ENCODE measurements around the gene RHEB. TPM values are rescaled to one million over a fixed set of nuclear protein-coding genes. Genes with fewer than 3 reads are reported as not detected.
A peak's percentile ranks its signal among the peaks of the same experiment; 100 is the strongest.

The RHEB gene
- total RNA-seq, 1 donor from 2014 or later, result 96.0 TPM

- H3K27ac ChIP-seq, result peak overlapping the region; percentile 66
- H3K9me3 ChIP-seq, result no peaks in the 10 kb centered on the region
- intact Hi-C loops (cut with DNase I), result no loop called here
- H3K4me1 ChIP-seq, result peaks cover 19% of the 10 kb centered on the region
- H3K4me3 ChIP-seq, result no peak overlapping the region
- no peak for TF ChIP-seq CTCF (IDR thresholded peaks at IDR 0.05)
- DNase-seq (no peak), ATAC-seq (peak in 1 of 2 donors; percentile 12)
- peaks cover 15% of the 10 kb centered on the region for H3K27me3 ChIP-seq (ENCODE audit: low read depth)
- H3K36me3 ChIP-seq, result no peaks in the 10 kb centered on the region
These were observed 83.1 kb downstream of the RHEB start for GRCh38 chr7:151436446-151437158.

GRCh38 chr7:151435971-151436370 lies 83.7 kb downstream of the RHEB start:
- Histone ChIP-seq H3K27me3 (ENCODE audit: low read depth) (peaks cover 15% of the 10 kb centered on the region), H3K9me3 (no peaks in the 10 kb centered on the region), H3K4me3 (no peak overlapping the region), H3K36me3 (no peaks in the 10 kb centered on the region), H3K4me1 (peaks cover 13% of the 10 kb centered on the region), H3K27ac (peak overlapping the region; percentile 66)
- TF ChIP-seq CTCF (IDR thresholded peaks at IDR 0.05), result no peak
- intact Hi-C loops (cut with DNase I), result no loop called here
- no peak for DNase-seq
- ATAC-seq, result no peak

GRCh38 chr7:151435103-151435916 lies 84.4 kb downstream of the RHEB start:
- Histone ChIP-seq H3K9me3 (no peaks in the 10 kb centered on the region), H3K4me3 (no peak overlapping the region), H3K36me3 (no peaks in the 10 kb centered on the region), H3K4me1 (peaks cover 10% of the 10 kb centered on the region), H3K27me3 (ENCODE audit: low read depth) (peaks cover 15% of the 10 kb centered on the region), H3K27ac (no peak overlapping the region)
- ATAC-seq (no peak), DNase-seq (no peak)
- no peak for TF ChIP-seq CTCF (IDR thresholded peaks at IDR 0.05)
- intact Hi-C loops (cut with DNase I), result no loop called here

GRCh38 chr7:151434549-151434948 lies 85.1 kb downstream of the RHEB start:
- Histone ChIP-seq H3K4me1 (peaks cover 11% of the 10 kb centered on the region), H3K27me3 (ENCODE audit: low read depth) (peaks cover 9% of the 10 kb centered on the region), H3K9me3 (no peaks in the 10 kb centered on the region), H3K4me3 (no peak overlapping the region), H3K27ac (no peak overlapping the region), H3K36me3 (no peaks in the 10 kb centered on the region)
- no peak for ATAC-seq
- TF ChIP-seq CTCF (IDR thresholded peaks at IDR 0.05), result no peak
- intact Hi-C loops (cut with DNase I), result no loop called here
- DNase-seq, result no peak

GRCh38 chr7:151433721-151434400 lies 85.8 kb downstream of the RHEB start:
- no peak for TF ChIP-seq CTCF (IDR thresholded peaks at IDR 0.05)
- no peaks in the 10 kb centered on the region for H3K36me3 ChIP-seq
- no peak for DNase-seq

More at GRCh38 chr7:151433721-151434400, 85.8 kb downstream of the RHEB start:
- Histone ChIP-seq H3K27me3 (ENCODE audit: low read depth) (peaks cover 2% of the 10 kb centered on the region), H3K9me3 (no peaks in the 10 kb centered on the region), H3K4me1 (peaks cover 14% of the 10 kb centered on the region), H3K27ac (no peak overlapping the region), H3K4me3 (no peak overlapping the region)
- ATAC-seq, result no peak
- intact Hi-C loops (cut with DNase I), result no loop called here

All from lower lobe of right lung (tissue), 2 donors.